Right lobe of liver (tissue), 6 donors: ENCODE data around the gene IL17D. TPM values are rescaled to one million over a fixed set of nuclear protein-coding genes. Genes with fewer than 3 reads are reported as not detected.

Experiments
- ATAC-seq, 4 donors: fragments of 200-7000 bp; cut with Tn5 transposase; one replicate each; pipeline ENCODE4 v1.9.1; 2020; ENCODE audit warnings: mild to moderate bottlenecking in 4 of 4, moderate library complexity in 4 of 4
- DNase-seq, 3 donors: peaks; one replicate each; pipeline ENCODE4 v3.0.0-alpha.2; 2020
- H3K27ac ChIP-seq, 3 donors: fragments of 200-600 bp; one replicate each; pipeline ENCODE4 v1.8.0; 2022
- H3K27me3 ChIP-seq, 2 donors: fragments of 200-600 bp; one replicate each; pipeline ENCODE4 v1.8.0; 2022
- H3K36me3 ChIP-seq, 4 donors: fragments of 200-600 bp; sonication (generic) in 1 of 4; one replicate each; pipeline versions ENCODE4 v1.5.1 to v1.8.0; 2017 to 2022; ENCODE audit warnings: control low read depth in 1 of 4
- H3K4me1 ChIP-seq, 4 donors: fragments of 200-600 bp; sonication (generic) in 1 of 4; one replicate each; pipeline versions ENCODE4 v1.5.1 to v1.8.0; 2017 to 2022; ENCODE audit warnings: control low read depth in 1 of 4
- H3K4me3 ChIP-seq, 3 donors: fragments of 200-600 bp; one replicate each; pipeline ENCODE4 v1.8.0; 2022
- H3K9me3 ChIP-seq, 4 donors: fragments of 200-600 bp; sonication (generic) in 1 of 4; one replicate each; pipeline versions ENCODE4 v1.5.1 to v1.8.0; 2017 to 2022; ENCODE audit warnings: control low read depth in 1 of 4
- POLR2A ChIP-seq: fragments of 450-650 bp; IDR thresholded peaks from one replicate; pipeline ENCODE4 v1.6.1; 2017; ENCODE audit warnings: antibody characterized with exemption, mild to moderate bottlenecking
- WGBS: methylation state at CpG from one replicate; pipeline ENCODE4 v1.1.6; 2018; ENCODE audit warnings: low coverage, low lambda C conversion rate; ENCODE audit not compliant: insufficient coverage; ENCODE audit errors: missing lambda C conversion rate; 5-methylcytosine and 5-hydroxymethylcytosine counted together
- intact Hi-C, 2 donors: fragments of 100-400 bp; cut with DNase I; formaldehyde crosslinking; loops; one replicate each; pipeline versions ENCODE4 v1.11.2 to v1.14.1; 2022
- total RNA-seq, 6 experiments: library from RNA; depleted of rRNA in 2 of 6; stranded (reverse); fragments of >200 nt in 2 of 6; fragmentation: NEBNext Ultra II Directional in 3 of 6; extraction: Animal tissue kit (Norgen Biotek cat#: 25700) in 3 of 6; gene quantifications; one replicate each; pipeline versions ENCODE4 v1.1.0 to v1.2.4, GENCODE V29; 2016 to 2023
- TF ChIP-seq, protein P1 (sequence below), 4 donors: fragments of 200-600 bp in 3 of 4; fragments of 450-650 bp in 1 of 4; IDR thresholded peaks; one replicate each; pipeline versions ENCODE4 v1.5.1 to v1.8.0; 2016 to 2022; ENCODE audit warnings: antibody characterized with exemption in 4 of 4, mild to moderate bottlenecking in 2 of 4
- donor health status: DM: no; HTN: yes; CAD: no.
- donor health status: DM: no; HTN: no; CAD: no.
- donor health status: DM: no; HTN: no; CAD: no.
- donor health status: DM: no; HTN: yes; CAD: no.
- donor health status: DM: no; HTN: yes; CAD: no.

The IL17D gene
- total RNA-seq, 6 experiments from 2014 or later: 0.19 to 0.64 (median 0.42) TPM; not detected in 3

DNA sequence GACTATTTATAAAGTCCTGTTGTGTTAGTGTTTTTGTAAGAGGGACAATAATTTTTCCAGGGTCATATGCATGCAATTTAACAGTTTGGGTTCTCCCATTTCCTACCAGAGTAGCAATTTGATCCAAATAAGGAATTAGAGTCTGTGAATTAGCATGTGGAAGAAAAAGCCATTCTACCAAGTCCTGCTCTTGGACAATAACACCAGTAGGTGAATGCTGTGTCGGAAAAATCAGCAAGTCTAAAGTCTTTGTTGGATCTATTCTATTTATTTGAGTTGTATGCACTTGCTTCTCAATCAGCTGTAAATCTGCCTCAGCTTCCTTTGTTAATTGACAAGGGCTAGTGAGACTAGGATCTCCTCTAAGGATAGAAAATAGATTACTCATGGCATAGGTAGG lies 21.4 kb upstream of the IL17D start:
- Histone ChIP-seq H3K27me3 (no peaks in the 10 kb centered on the region), H3K27ac (no peak overlapping the region), H3K9me3 (no peaks in the 10 kb centered on the region), H3K4me1 (peaks cover 0 to 3% (median 0%) of the 10 kb centered on the region in 4 donors), H3K36me3 (peaks cover 0 to 2% (median 0%) of the 10 kb centered on the region in 4 donors), H3K4me3 (no peak overlapping the region)
- DNase-seq (no peak), ATAC-seq (no peak)
- 90% methylated on average over 1 of the region's 1 CpG for WGBS
- TF ChIP-seq, protein P1, sequence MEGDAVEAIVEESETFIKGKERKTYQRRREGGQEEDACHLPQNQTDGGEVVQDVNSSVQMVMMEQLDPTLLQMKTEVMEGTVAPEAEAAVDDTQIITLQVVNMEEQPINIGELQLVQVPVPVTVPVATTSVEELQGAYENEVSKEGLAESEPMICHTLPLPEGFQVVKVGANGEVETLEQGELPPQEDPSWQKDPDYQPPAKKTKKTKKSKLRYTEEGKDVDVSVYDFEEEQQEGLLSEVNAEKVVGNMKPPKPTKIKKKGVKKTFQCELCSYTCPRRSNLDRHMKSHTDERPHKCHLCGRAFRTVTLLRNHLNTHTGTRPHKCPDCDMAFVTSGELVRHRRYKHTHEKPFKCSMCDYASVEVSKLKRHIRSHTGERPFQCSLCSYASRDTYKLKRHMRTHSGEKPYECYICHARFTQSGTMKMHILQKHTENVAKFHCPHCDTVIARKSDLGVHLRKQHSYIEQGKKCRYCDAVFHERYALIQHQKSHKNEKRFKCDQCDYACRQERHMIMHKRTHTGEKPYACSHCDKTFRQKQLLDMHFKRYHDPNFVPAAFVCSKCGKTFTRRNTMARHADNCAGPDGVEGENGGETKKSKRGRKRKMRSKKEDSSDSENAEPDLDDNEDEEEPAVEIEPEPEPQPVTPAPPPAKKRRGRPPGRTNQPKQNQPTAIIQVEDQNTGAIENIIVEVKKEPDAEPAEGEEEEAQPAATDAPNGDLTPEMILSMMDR (IDR thresholded peaks at IDR 0.05): no peak
- TF ChIP-seq POLR2A: no peak
- intact Hi-C loops: no loop called here

DNA sequence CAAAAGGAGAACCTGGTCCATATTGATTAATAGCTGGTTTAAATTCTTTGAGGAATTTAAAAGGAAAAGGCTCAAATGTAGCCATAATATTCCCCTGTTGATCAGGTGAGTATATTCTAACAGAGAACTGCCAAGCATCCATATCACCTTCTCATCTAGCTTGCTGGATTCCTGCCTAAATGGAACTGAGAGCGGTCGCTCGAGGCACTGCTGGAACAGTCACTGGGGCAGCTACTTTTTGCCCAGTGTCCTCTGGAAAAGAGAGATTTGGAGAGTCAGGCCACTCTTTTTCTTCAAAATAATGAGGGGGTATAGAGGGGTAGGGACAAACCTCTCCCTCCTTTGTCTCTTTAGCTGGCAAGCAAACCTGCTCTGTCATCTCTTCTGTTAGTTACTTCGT lies 19.5 kb upstream of the IL17D start:
- no peak overlapping the region for H3K27ac ChIP-seq
- no peak overlapping the region for H3K4me3 ChIP-seq
- intact Hi-C loops: no loop called here
- no peaks in the 10 kb centered on the region for H3K9me3 ChIP-seq
- DNase-seq (no peak), ATAC-seq (no peak)
- WGBS: 95% methylated on average over 4 of the region's 4 CpGs
- H3K27me3 ChIP-seq: no peaks in the 10 kb centered on the region
- H3K36me3 ChIP-seq: peaks cover 0 to 2% (median 0%) of the 10 kb centered on the region in 4 donors
- TF ChIP-seq, protein P1 (IDR thresholded peaks at IDR 0.05): no peak
- no peak for TF ChIP-seq POLR2A
- H3K4me1 ChIP-seq: no peaks in the 10 kb centered on the region

DNA sequence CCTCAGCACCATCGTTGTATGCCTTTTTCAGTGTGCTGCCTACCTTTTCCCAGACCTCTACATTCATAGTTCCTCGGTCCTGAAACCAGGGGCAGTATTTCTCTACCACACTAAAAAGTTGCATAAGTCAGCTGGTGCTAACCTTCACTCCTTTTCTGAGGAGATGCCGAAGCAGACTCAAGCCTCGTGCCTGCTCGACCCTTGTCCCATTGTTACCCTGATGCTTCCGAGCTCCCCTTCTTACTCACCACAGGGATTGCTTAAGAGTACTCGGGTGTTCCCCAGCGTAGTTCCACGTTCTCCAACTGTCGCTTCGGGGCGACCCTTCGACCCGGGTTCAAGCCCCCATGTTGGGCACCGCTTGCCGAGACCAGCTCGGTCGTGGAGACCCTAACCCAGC lies 19.0 kb upstream of the IL17D start:
- peaks cover 0 to 2% (median 0%) of the 10 kb centered on the region in 4 donors for H3K36me3 ChIP-seq
- ATAC-seq (no peak), DNase-seq (no peak)
- H3K4me1 ChIP-seq: no peaks in the 10 kb centered on the region
- TF ChIP-seq POLR2A: no peak
- TF ChIP-seq, protein P1 (IDR thresholded peaks at IDR 0.05): no peak
- no peak overlapping the region for H3K4me3 ChIP-seq
- 64% methylated on average over 12 of the region's 18 CpGs for WGBS
- H3K27me3 ChIP-seq: no peaks in the 10 kb centered on the region
- intact Hi-C loops: no loop called here
- no peak overlapping the region for H3K27ac ChIP-seq
- H3K9me3 ChIP-seq: no peaks in the 10 kb centered on the region

DNA sequence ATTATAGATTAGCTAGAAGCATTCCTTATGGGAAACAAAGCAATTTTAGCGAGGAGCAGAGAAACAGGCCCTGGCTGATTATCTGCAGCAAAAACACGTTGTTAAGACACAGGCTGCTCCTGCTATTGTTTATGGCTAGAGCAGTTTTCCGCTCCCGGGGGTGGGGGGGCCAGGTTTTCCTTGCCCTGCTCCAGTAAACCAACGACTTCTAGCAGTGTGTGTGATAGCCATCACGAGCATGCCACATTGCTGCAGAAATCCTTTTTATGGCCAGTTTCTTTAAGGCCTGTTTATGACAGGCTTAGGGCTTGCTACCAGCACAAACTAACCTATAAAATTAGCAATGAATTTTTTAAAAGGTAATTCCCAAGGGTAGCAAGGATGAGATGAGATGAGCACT lies 18.4 kb upstream of the IL17D start:
- Histone ChIP-seq H3K9me3 (peaks cover 0 to 2% (median 0%) of the 10 kb centered on the region in 4 donors), H3K27me3 (no peaks in the 10 kb centered on the region), H3K36me3 (peaks cover 0 to 2% (median 0%) of the 10 kb centered on the region in 4 donors), H3K4me3 (no peak overlapping the region), H3K4me1 (no peaks in the 10 kb centered on the region), H3K27ac (no peak overlapping the region)
- WGBS: 79% methylated on average over 5 of the region's 6 CpGs
- DNase-seq (no peak), ATAC-seq (no peak)
- intact Hi-C loops: no loop called here
- TF ChIP-seq, protein P1 (IDR thresholded peaks at IDR 0.05): no peak
- TF ChIP-seq POLR2A: no peak

DNA sequence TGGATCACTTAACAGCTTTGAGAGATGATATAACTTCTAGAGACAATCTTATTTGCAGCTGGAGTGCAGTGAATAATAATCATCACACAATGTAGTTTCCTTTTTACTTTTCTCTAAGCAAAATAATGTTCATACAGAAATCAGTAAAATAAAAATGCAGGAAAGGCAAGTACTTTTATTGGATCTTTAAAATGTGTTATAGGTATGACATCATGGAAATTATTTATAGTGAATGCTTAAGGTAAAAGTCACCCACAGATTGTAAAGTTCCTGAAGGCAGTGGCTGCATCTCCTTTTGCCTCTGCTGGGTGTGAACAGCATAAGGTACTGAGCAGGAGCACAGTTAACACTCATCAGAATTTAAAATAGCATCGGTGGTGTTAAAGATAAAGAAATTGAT lies 17.3 kb upstream of the IL17D start:
- H3K9me3 ChIP-seq: peaks cover 0 to 2% (median 0%) of the 10 kb centered on the region in 4 donors
- no peaks in the 10 kb centered on the region for H3K27me3 ChIP-seq
- H3K4me3 ChIP-seq: no peak overlapping the region
- intact Hi-C loops: no loop called here
- H3K4me1 ChIP-seq: no peaks in the 10 kb centered on the region
- H3K27ac ChIP-seq: no peak overlapping the region
- ATAC-seq (no peak), DNase-seq (no peak)
- 93% methylated on average over 1 of the region's 1 CpG for WGBS
- no peak for TF ChIP-seq POLR2A
- TF ChIP-seq, protein P1 (IDR thresholded peaks at IDR 0.05): no peak
- H3K36me3 ChIP-seq: peaks cover 0 to 2% (median 0%) of the 10 kb centered on the region in 4 donors
